GM12878 (cell line): ENCODE data around the gene MAGI2. TPM values are rescaled to one million over a fixed set of nuclear protein-coding genes. Genes with fewer than 3 reads are reported as not detected.

ENCODE experiments used
- ATAC-seq: fragments of 200-7000 bp; cut with Tn5 transposase; 3 replicates; pipeline ENCODE4 v1.9.1; 2020; ENCODE audit warnings: mild to moderate bottlenecking, moderate library complexity
- BruUV-seq: library from RNA; stranded (reverse); fragments of 400-500 nt; replicated peaks from 2 replicates; lab custom pipeline; 2021; lab: Mats Ljungman, UMichigan
- CTCF ChIA-PET: fragments of 300-600 bp; sonication (Branson Sonifier 250); formaldehyde crosslinking; extraction: SDS; loops from one replicate; lab custom pipeline; 2021; ENCODE audit warnings: inconsistent platforms; lab: Yijun Ruan, JAX
- POLR2A ChIA-PET: fragments of 350-600 bp; formaldehyde crosslinking; extraction: SDS; loops from one replicate; lab custom pipeline; 2021; ENCODE audit warnings: inconsistent platforms; lab: Charles Lee
- RAD21 ChIA-PET: fragments of 300-600 bp; sonication (Branson Sonifier 250); formaldehyde crosslinking; loops from one replicate; lab custom pipeline; 2023; ENCODE audit warnings: antibody characterized with exemption; ENCODE audit not compliant: unreplicated experiment; lab: Charles Lee
- SMC1A ChIA-PET: fragments of 300-600 bp; sonication (Branson Sonifier 250); formaldehyde crosslinking; loops from one replicate; lab custom pipeline; 2023; ENCODE audit not compliant: unreplicated experiment, uncharacterized antibody; lab: Charles Lee
- DNase-seq: peaks from one replicate; pipeline ENCODE4 v3.0.0-alpha.2; 2011; ENCODE audit warnings: low read depth, low spot score
- FAIRE-seq: peaks from 3 replicates; lab custom pipeline; 2011; peaks lifted over from hg19 to GRCh38; lab: Jason Lieb, UNC
- H2AFZ ChIP-seq: 2 replicates; pipeline ENCODE4 v1.6.0; 2011; ENCODE audit warnings: low read depth, low read length, control low read depth; ENCODE audit not compliant: control insufficient read depth
- H3K27ac ChIP-seq: 2 replicates; pipeline ENCODE4 v1.5.1; 2011; ENCODE audit warnings: control low read depth; ENCODE audit not compliant: control insufficient read depth, insufficient read depth
- H3K27me3 ChIP-seq, 2 experiments: replicated peaks in 1 of 2; 2 replicates each; pipeline versions ENCODE4 v1.6.0 to v1.6.1; 2011; ENCODE audit warnings: low read length in 1 of 2; ENCODE audit not compliant: control insufficient read depth in 2 of 2, insufficient read depth in 2 of 2
- H3K36me3 ChIP-seq, 2 experiments: 2 replicates each; pipeline ENCODE4 v1.5.1; 2011; ENCODE audit warnings: low read length in 1 of 2; ENCODE audit not compliant: control insufficient read depth in 2 of 2, insufficient read depth in 2 of 2
- H3K4me1 ChIP-seq: 2 replicates; pipeline ENCODE4 v1.6.1; 2011; ENCODE audit warnings: mild to moderate bottlenecking, low read length, moderate library complexity, mixed read lengths; ENCODE audit not compliant: control insufficient read depth, insufficient read depth
- H3K4me2 ChIP-seq: 2 replicates; pipeline ENCODE4 v1.6.0; 2011; ENCODE audit warnings: control low read depth; ENCODE audit not compliant: control insufficient read depth, insufficient read depth
- H3K4me3 ChIP-seq: fragments of 200-600 bp; sonication (generic); 2 replicates; pipeline ENCODE4 v1.5.1; 2016
- H3K79me2 ChIP-seq: 2 replicates; pipeline ENCODE4 v1.6.0; 2011; ENCODE audit warnings: low read length; ENCODE audit not compliant: control insufficient read depth, insufficient read depth
- H3K9ac ChIP-seq: 2 replicates; pipeline ENCODE4 v1.8.0; 2011; ENCODE audit warnings: low read length, control low read depth, mixed read lengths; ENCODE audit not compliant: control insufficient read depth, insufficient read depth
- H3K9me3 ChIP-seq: replicated peaks from 3 replicates; pipeline ENCODE4 v1.5.1; 2011; ENCODE audit warnings: mild to moderate bottlenecking, low read length; ENCODE audit not compliant: control insufficient read depth, insufficient read depth
- H4K20me1 ChIP-seq: 2 replicates; pipeline ENCODE4 v1.6.0; 2011; ENCODE audit not compliant: control insufficient read depth, insufficient read depth
- BCL3 ChIP-seq: IDR thresholded peaks from 2 replicates; pipeline ENCODE4 v1.6.1; 2011; ENCODE audit warnings: borderline replicate concordance, low read depth, mild to moderate bottlenecking, moderate library complexity, low read length; ENCODE audit not compliant: insufficient read depth, poor library complexity, severe bottlenecking
- BCLAF1 ChIP-seq: fragments of 450-650 bp; IDR thresholded peaks from 2 replicates; pipeline ENCODE4 v1.6.1; 2017; ENCODE audit warnings: antibody characterized with exemption, mild to moderate bottlenecking, moderate library complexity
- BHLHE40 ChIP-seq, 2 experiments: fragments of 450-650 bp in 1 of 2; IDR thresholded peaks; 2 replicates each; pipeline ENCODE4 v1.6.1; 2011 to 2017; ENCODE audit warnings: low read depth in 2 of 2, borderline replicate concordance in 1 of 2, improper control_type of control experiment in 1 of 2, low read length in 1 of 2, mild to moderate bottlenecking in 1 of 2
- CHD2 ChIP-seq: IDR thresholded peaks from 2 replicates; pipeline ENCODE4 v1.6.1; 2011; ENCODE audit warnings: low read depth, low read length, improper control_type of control experiment, borderline replicate concordance
- JUND ChIP-seq: IDR thresholded peaks from 2 replicates; pipeline ENCODE4 v1.6.1; 2012; ENCODE audit warnings: low read depth, mild to moderate bottlenecking, low read length, improper control_type of control experiment, moderate library complexity
- LARP7 ChIP-seq: fragments of 450-650 bp; IDR thresholded peaks from 2 replicates; pipeline ENCODE4 v1.6.1; 2017; ENCODE audit warnings: mild to moderate bottlenecking
- MTA2 ChIP-seq: fragments of 450-650 bp; IDR thresholded peaks from 2 replicates; pipeline ENCODE4 v1.6.1; 2016; ENCODE audit warnings: low read depth, mild to moderate bottlenecking, moderate library complexity
- NFYA ChIP-seq: IDR thresholded peaks from 2 replicates; pipeline ENCODE4 v1.6.1; 2011; ENCODE audit warnings: low read depth, mild to moderate bottlenecking, low read length, improper control_type of control experiment, borderline replicate concordance
- NFYB ChIP-seq: IDR thresholded peaks from 2 replicates; pipeline ENCODE4 v1.6.1; 2011; ENCODE audit warnings: low read depth, mild to moderate bottlenecking, low read length, improper control_type of control experiment, moderate library complexity; ENCODE audit not compliant: insufficient read depth
- PBX3 ChIP-seq: IDR thresholded peaks from 2 replicates; pipeline ENCODE4 v1.6.1; 2011; ENCODE audit warnings: mild to moderate bottlenecking, low read depth, low read length, moderate library complexity; ENCODE audit not compliant: insufficient replicate concordance
- RELB ChIP-seq: fragments of 450-650 bp; IDR thresholded peaks from 2 replicates; pipeline ENCODE4 v1.6.1; 2017; ENCODE audit warnings: low read depth, mild to moderate bottlenecking, moderate library complexity
- RFX5 ChIP-seq: IDR thresholded peaks from 2 replicates; pipeline ENCODE4 v1.6.1; 2011; ENCODE audit warnings: low read depth, low read length, improper control_type of control experiment
- TARDBP ChIP-seq: IDR thresholded peaks from 2 replicates; pipeline ENCODE4 v1.6.1; 2016; ENCODE audit warnings: borderline replicate concordance
- TCF12 ChIP-seq: IDR thresholded peaks from 2 replicates; pipeline ENCODE4 v1.6.1; 2011; ENCODE audit warnings: low read depth, mild to moderate bottlenecking, low read length
- TCF3 ChIP-seq: IDR thresholded peaks from 2 replicates; pipeline ENCODE4 v1.6.1; 2012; ENCODE audit warnings: low read depth, mild to moderate bottlenecking, low read length, borderline replicate concordance; ENCODE audit not compliant: insufficient read depth
- ZBED1 ChIP-seq: IDR thresholded peaks from 2 replicates; pipeline ENCODE4 v1.6.1; 2016; ENCODE audit warnings: borderline replicate concordance
- in situ Hi-C: fragments of 300-500 bp; cut with MboI; formaldehyde crosslinking; loops from 9 replicates; pipeline ENCODE4 v1.14.3; 2018; ENCODE audit warnings: mixed read lengths
- intact Hi-C: fragments of 100-400 bp; cut with micrococcal nuclease; formaldehyde crosslinking; loops from one replicate; pipeline ENCODE4 v1.14.2; 2022; ENCODE audit not compliant: unreplicated experiment
- polyA plus RNA-seq, 11 experiments: library from polyadenylated mRNA; depleted of rRNA in 4 of 11; unstranded in 6 of 11; stranded (reverse) in 5 of 11; fragments of >200 nt; fragmentation: Nextera tagmentation in 4 of 11; fragmentation: Illumina TruSeq in 1 of 11; extraction: Ambion mirVana in 4 of 11; extraction: Trizol in 1 of 11; gene quantifications; 1 replicate in 1 of 11; 2 replicates in 10 of 11; pipeline versions ENCODE4 v1.2.1 to v1.2.3, GENCODE V29; 2011 to 2016; ENCODE audit warnings: inconsistent platforms in 2 of 11, missing spikeins in 2 of 11, low read depth in 1 of 11
- total RNA-seq, 4 experiments: library from RNA; depleted of rRNA in 3 of 4; stranded (reverse); fragments of >200 nt in 3 of 4; fragmentation: Illumina TruSeq in 1 of 4; extraction: Trizol in 1 of 4; gene quantifications; 2 replicates each; pipeline versions ENCODE4 v1.2.1 to v1.2.3, GENCODE V29; 2013 to 2021
- TF ChIP-seq, protein P1 (sequence below): fragments of 450-650 bp; IDR thresholded peaks from 2 replicates; pipeline ENCODE4 v1.6.1; 2016; ENCODE audit warnings: mild to moderate bottlenecking

Gene MAGI2
- total and polyA plus RNA-seq, 10 of the 15 experiments (the other 5 are each of a cell fraction or from before 2014, with no cell fraction given): 0.01 to 0.31 (median 0.05) TPM; not detected in 2

DNA sequence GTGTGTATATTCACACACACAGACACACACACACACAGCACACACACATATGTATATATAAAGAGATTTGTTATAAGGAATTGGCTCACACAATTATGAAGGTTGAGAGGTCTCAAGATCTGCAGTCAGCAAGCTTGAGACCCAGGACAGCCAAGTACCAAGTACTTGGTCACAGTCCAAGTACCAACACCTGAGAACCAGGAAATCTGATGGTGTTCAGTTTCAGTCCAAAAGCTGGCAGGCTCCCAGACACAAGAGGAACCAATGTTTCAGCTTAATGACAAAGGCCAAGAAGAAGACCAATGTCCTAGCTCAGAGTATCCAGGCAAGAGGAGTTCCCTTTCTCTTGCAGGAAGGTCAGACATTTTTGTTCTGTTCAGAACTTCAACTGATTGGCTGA lies 780.2 kb downstream of the MAGI2 start:
- ChIA-PET POLR2A (no interaction called here), RAD21 (no interaction called here), SMC1A (no interaction called here), CTCF (no interaction called here)
- FAIRE-seq (no peak), ATAC-seq (no peak), DNase-seq (no peak)
- no peaks in the 10 kb centered on the region for H3K4me1 ChIP-seq
- no TSS peak for BruUV-seq
- in situ Hi-C loops: no loop called here
- H3K79me2 ChIP-seq: no peaks in the 10 kb centered on the region
- intact Hi-C loops: no loop called here
- H3K36me3 ChIP-seq: no peaks in the 10 kb centered on the region
- H3K4me2 ChIP-seq: no peak overlapping the region
- no peak overlapping the region for H3K4me3 ChIP-seq
- H3K9ac ChIP-seq: no peak overlapping the region
- H4K20me1 ChIP-seq: no peaks in the 10 kb centered on the region
- no peak overlapping the region for H2AFZ ChIP-seq
- no peak overlapping the region for H3K27ac ChIP-seq
- no peaks in the 10 kb centered on the region for H3K9me3 ChIP-seq
- no peaks in the 10 kb centered on the region for H3K27me3 ChIP-seq
- TF ChIP-seq TARDBP (no peak), ZBED1 (no peak), NFYA (no peak), TCF3 (no peak), NFYB (no peak), RFX5 (no peak), BCL3 (no peak), BCLAF1 (no peak), CHD2 (no peak), LARP7 (no peak), BHLHE40 (IDR thresholded peaks at IDR 0.05; ENCODE audit: borderline replicate concordance in 1 of 2, low read depth in 2 of 2, low read length in 1 of 2) (no peak), JUND (no peak), PBX3 (no peak), TCF12 (no peak), MTA2 (no peak), RELB (no peak)
- TF ChIP-seq, protein P1, sequence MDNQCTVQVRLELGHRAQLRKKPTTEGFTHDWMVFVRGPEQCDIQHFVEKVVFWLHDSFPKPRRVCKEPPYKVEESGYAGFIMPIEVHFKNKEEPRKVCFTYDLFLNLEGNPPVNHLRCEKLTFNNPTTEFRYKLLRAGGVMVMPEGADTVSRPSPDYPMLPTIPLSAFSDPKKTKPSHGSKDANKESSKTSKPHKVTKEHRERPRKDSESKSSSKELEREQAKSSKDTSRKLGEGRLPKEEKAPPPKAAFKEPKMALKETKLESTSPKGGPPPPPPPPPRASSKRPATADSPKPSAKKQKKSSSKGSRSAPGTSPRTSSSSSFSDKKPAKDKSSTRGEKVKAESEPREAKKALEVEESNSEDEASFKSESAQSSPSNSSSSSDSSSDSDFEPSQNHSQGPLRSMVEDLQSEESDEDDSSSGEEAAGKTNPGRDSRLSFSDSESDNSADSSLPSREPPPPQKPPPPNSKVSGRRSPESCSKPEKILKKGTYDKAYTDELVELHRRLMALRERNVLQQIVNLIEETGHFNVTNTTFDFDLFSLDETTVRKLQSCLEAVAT: no peak
